H9 (cell line): ENCODE results near the gene SEBOX. TPM values are rescaled to one million over a fixed set of nuclear protein-coding genes. Genes with fewer than 3 reads are reported as not detected.
A peak's percentile ranks its signal among the peaks of the same experiment; 100 is the strongest.

ENCODE experiments used
- DNase-seq: peaks from one replicate; pipeline ENCODE4 v3.0.0-alpha.2; 2017
- H2AFZ ChIP-seq: one replicate; pipeline ENCODE4 v1.6.1; 2013; ENCODE audit warnings: mild to moderate bottlenecking, low read length, control low read depth, moderate library complexity
- H2AK5ac ChIP-seq: 2 replicates; pipeline ENCODE4 v1.6.1; 2013; ENCODE audit warnings: low read length, control low read depth, mixed read lengths; ENCODE audit not compliant: insufficient read length
- H2BK120ac ChIP-seq: one replicate; pipeline ENCODE4 v1.6.1; 2013; ENCODE audit warnings: low read depth, mild to moderate bottlenecking, low read length, control low read depth, inconsistent platforms; ENCODE audit not compliant: poor library complexity, severe bottlenecking
- H2BK12ac ChIP-seq: 2 replicates; pipeline ENCODE4 v1.6.1; 2013; ENCODE audit warnings: low read length, control low read depth, mixed read lengths, low read depth; ENCODE audit not compliant: insufficient read length
- H2BK15ac ChIP-seq: 2 replicates; pipeline ENCODE4 v1.6.1; 2013; ENCODE audit warnings: low read depth, low read length, control low read depth
- H2BK20ac ChIP-seq: one replicate; pipeline ENCODE4 v1.6.1; 2013; ENCODE audit warnings: low read depth, mild to moderate bottlenecking, low read length, control low read depth, inconsistent platforms; ENCODE audit not compliant: poor library complexity, severe bottlenecking
- H2BK5ac ChIP-seq: 2 replicates; pipeline ENCODE4 v1.6.1; 2013; ENCODE audit warnings: low read length, control low read depth, mixed read lengths; ENCODE audit not compliant: insufficient read length
- H3K14ac ChIP-seq: 2 replicates; pipeline ENCODE4 v1.6.1; 2013; ENCODE audit warnings: low read length, control low read depth; ENCODE audit not compliant: insufficient read depth
- H3K18ac ChIP-seq: 2 replicates; pipeline ENCODE4 v1.6.1; 2013; ENCODE audit warnings: low read depth, mild to moderate bottlenecking, mixed read lengths, low read length, control low read depth; ENCODE audit not compliant: insufficient read length
- H3K23ac ChIP-seq: 2 replicates; pipeline ENCODE4 v1.6.1; 2013; ENCODE audit warnings: low read length, control low read depth, mixed read lengths, low read depth; ENCODE audit not compliant: insufficient read length
- H3K23me2 ChIP-seq: 2 replicates; pipeline ENCODE4 v1.6.1; 2013; ENCODE audit warnings: low read depth, mild to moderate bottlenecking, mixed read lengths, low read length, control low read depth; ENCODE audit not compliant: insufficient read length, poor library complexity, severe bottlenecking
- H3K27ac ChIP-seq: 2 replicates; pipeline ENCODE4 v1.5.1; 2013; ENCODE audit warnings: low read length, control low read depth, mixed read lengths, low read depth; ENCODE audit not compliant: insufficient read length
- H3K27me3 ChIP-seq: 2 replicates; pipeline ENCODE4 v1.6.1; 2013; ENCODE audit warnings: low read length, control low read depth, inconsistent platforms; ENCODE audit not compliant: insufficient read depth
- H3K4ac ChIP-seq: 2 replicates; pipeline ENCODE4 v1.6.1; 2013; ENCODE audit warnings: low read depth, mild to moderate bottlenecking, control low read depth, inconsistent platforms, low read length, moderate library complexity
- H3K4me1 ChIP-seq: 2 replicates; pipeline ENCODE4 v1.6.1; 2013; ENCODE audit warnings: low read length, control low read depth, inconsistent platforms; ENCODE audit not compliant: insufficient read depth
- H3K4me2 ChIP-seq: 2 replicates; pipeline ENCODE4 v1.6.1; 2013; ENCODE audit warnings: low read length, control low read depth, mixed read lengths; ENCODE audit not compliant: insufficient read length, insufficient read depth
- H3K56ac ChIP-seq: 2 replicates; pipeline ENCODE4 v1.6.1; 2013; ENCODE audit warnings: low read depth, mild to moderate bottlenecking, mixed read lengths, low read length, control low read depth; ENCODE audit not compliant: insufficient read length
- H3K79me1 ChIP-seq: 2 replicates; pipeline ENCODE4 v1.6.1; 2013; ENCODE audit warnings: low read depth, mild to moderate bottlenecking, moderate library complexity, low read length, control low read depth, inconsistent platforms; ENCODE audit not compliant: insufficient read depth, poor library complexity, severe bottlenecking
- H3K79me2 ChIP-seq: 2 replicates; pipeline ENCODE4 v1.6.1; 2013; ENCODE audit warnings: low read length, control low read depth, inconsistent platforms; ENCODE audit not compliant: insufficient read depth
- H3K9ac ChIP-seq: 2 replicates; pipeline ENCODE4 v1.6.1; 2013; ENCODE audit warnings: low read length, control low read depth, mixed read lengths; ENCODE audit not compliant: insufficient read length; ENCODE audit errors: extremely low read depth
- H3K9me3 ChIP-seq: one replicate; pipeline ENCODE4 v1.6.1; 2013; ENCODE audit warnings: low read depth, low read length, inconsistent platforms; ENCODE audit not compliant: control insufficient read depth
- H3T11ph ChIP-seq: one replicate; pipeline ENCODE4 v1.6.1; 2013; ENCODE audit warnings: mild to moderate bottlenecking, low read length, control low read depth, inconsistent platforms
- H4K20me1 ChIP-seq: one replicate; pipeline ENCODE4 v1.6.1; 2013; ENCODE audit not compliant: control insufficient read depth, insufficient read length, insufficient read depth
- H4K5ac ChIP-seq: 2 replicates; pipeline ENCODE4 v1.6.1; 2013; ENCODE audit warnings: low read depth, mild to moderate bottlenecking, mixed read lengths, low read length, control low read depth; ENCODE audit not compliant: insufficient read length
- H4K8ac ChIP-seq: replicated peaks from 2 replicates; pipeline ENCODE4 v1.6.1; 2013; ENCODE audit warnings: low read length, control low read depth, mixed read lengths, low read depth; ENCODE audit not compliant: insufficient read length
- H4K91ac ChIP-seq: 2 replicates; pipeline ENCODE4 v1.6.1; 2013; ENCODE audit warnings: low read depth, mild to moderate bottlenecking, moderate library complexity, mixed read lengths, low read length, control low read depth; ENCODE audit not compliant: insufficient read length
- H3K27ac Mint-ChIP-seq, 3 experiments: 2 replicates in 2 of 3; 3 replicates in 1 of 3; pipeline ENCODE4 v1.8.0; 2020 to 2021; ENCODE audit warnings: mixed read lengths in 3 of 3, mild to moderate bottlenecking in 1 of 3, moderate library complexity in 1 of 3
- H3K27me3 Mint-ChIP-seq: 2 replicates; pipeline ENCODE4 v1.8.0; 2021; ENCODE audit warnings: low read depth, mild to moderate bottlenecking, moderate library complexity, mixed read lengths
- H3K36me3 Mint-ChIP-seq, 3 experiments: 2 replicates in 2 of 3; 3 replicates in 1 of 3; pipeline ENCODE4 v1.8.0; 2020 to 2021; ENCODE audit warnings: low read depth in 3 of 3, mixed read lengths in 3 of 3; ENCODE audit not compliant: insufficient read depth in 1 of 3
- H3K4me1 Mint-ChIP-seq, 2 experiments: 2 replicates each; pipeline ENCODE4 v1.8.0; 2020; ENCODE audit warnings: mixed read lengths in 2 of 2
- H3K4me3 Mint-ChIP-seq, 2 experiments: 2 replicates in 1 of 2; 3 replicates in 1 of 2; pipeline ENCODE4 v1.8.0; 2020 to 2021; ENCODE audit warnings: mild to moderate bottlenecking in 2 of 2, mixed read lengths in 2 of 2, moderate library complexity in 1 of 2
- H3K9me3 Mint-ChIP-seq, 2 experiments: 2 replicates in 1 of 2; 3 replicates in 1 of 2; pipeline ENCODE4 v1.8.0; 2020; ENCODE audit warnings: mild to moderate bottlenecking in 2 of 2, mixed read lengths in 2 of 2, moderate library complexity in 1 of 2
- WGBS: extraction: QIAGEN DNeasy Blood & Tissue Kit; methylation state at CpG from one replicate; pipeline ENCODE4 v1.1.7; 2013; ENCODE audit warnings: missing lambda C conversion rate, low lambda C conversion rate, mixed read lengths; ENCODE audit not compliant: insufficient read length; ENCODE audit errors: extremely low coverage; 5-methylcytosine and 5-hydroxymethylcytosine counted together
- total RNA-seq: library from RNA; stranded (reverse); gene quantifications from 2 replicates; pipeline ENCODE4 v1.2.1, GENCODE V29; 2021
- TF ChIP-seq, protein P1 (sequence below): fragments of 200-600 bp; sonication (generic); conservative IDR thresholded peaks from 3 replicates; pipeline ENCODE4 v1.8.0; 2021; ENCODE audit warnings: antibody characterized with exemption, mild to moderate bottlenecking

Gene SEBOX
- total RNA-seq, 1 experiment from 2014 or later: not detected

DNA sequence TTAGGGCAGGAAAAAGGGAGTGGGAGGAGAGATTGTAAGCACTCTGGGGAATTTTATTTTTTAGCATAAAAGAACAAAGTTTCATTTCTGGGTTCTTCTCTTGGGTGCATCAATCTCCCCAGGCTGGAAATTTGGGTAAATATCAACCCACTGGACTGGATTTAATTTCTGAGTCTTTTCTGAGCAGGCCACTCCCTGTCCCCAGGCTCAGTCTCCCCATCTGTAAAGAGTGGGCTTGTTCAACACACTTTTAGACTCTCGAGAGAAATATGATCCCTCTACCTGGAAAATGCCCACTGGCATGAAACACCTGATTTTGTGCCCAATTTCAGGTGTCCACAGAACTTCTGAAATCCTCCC lies 5.7 kb upstream of the SEBOX start:
- H2AFZ ChIP-seq: no peak overlapping the region
- no peaks in the 10 kb centered on the region; a peak in 2 of 5 replicates for H3K9me3 Mint-ChIP-seq

More for the DNA sequence above, 5.7 kb upstream of the SEBOX start:
- H3K4me2 ChIP-seq: peak overlapping the region; percentile 53
- H3K23me2 ChIP-seq: peaks cover 10% of the 10 kb centered on the region
- H3K27me3 ChIP-seq: peaks cover 12% of the 10 kb centered on the region; the same call in 1 of the 2 replicates
- no peak overlapping the region for H2BK12ac ChIP-seq
- no peak overlapping the region for H2BK15ac ChIP-seq
- WGBS: no CpG with 5 or more reads among the region's 1 CpG
- no peak overlapping the region for H4K8ac ChIP-seq
- H3K23ac ChIP-seq: no peak overlapping the region
- no peak overlapping the region for H2BK20ac ChIP-seq
- H4K91ac ChIP-seq: no peak overlapping the region
- no peak overlapping the region for H3K4ac ChIP-seq
- no peak overlapping the region for H2BK5ac ChIP-seq
- no peak overlapping the region for H3K9ac ChIP-seq
- H3K27ac Mint-ChIP-seq: peak overlapping the region in 2 of 3 experiments; percentile 66 to 87; a peak in 2 of 7 replicates
- H2BK120ac ChIP-seq: no peak overlapping the region
- no peak overlapping the region for H3K27ac ChIP-seq
- no peaks in the 10 kb centered on the region for H3K9me3 ChIP-seq
- no peak overlapping the region for H3K18ac ChIP-seq
- H3K79me2 ChIP-seq: no peaks in the 10 kb centered on the region
- peaks cover 14 to 21% of the 10 kb centered on the region in 2 experiments for H3K4me1 Mint-ChIP-seq
- H3K36me3 Mint-ChIP-seq: peaks cover 0 to 6% (median 2%) of the 10 kb centered on the region in 3 experiments; a peak in 3 of 7 replicates
- H4K20me1 ChIP-seq: peaks cover 2% of the 10 kb centered on the region
- TF ChIP-seq, protein P1, sequence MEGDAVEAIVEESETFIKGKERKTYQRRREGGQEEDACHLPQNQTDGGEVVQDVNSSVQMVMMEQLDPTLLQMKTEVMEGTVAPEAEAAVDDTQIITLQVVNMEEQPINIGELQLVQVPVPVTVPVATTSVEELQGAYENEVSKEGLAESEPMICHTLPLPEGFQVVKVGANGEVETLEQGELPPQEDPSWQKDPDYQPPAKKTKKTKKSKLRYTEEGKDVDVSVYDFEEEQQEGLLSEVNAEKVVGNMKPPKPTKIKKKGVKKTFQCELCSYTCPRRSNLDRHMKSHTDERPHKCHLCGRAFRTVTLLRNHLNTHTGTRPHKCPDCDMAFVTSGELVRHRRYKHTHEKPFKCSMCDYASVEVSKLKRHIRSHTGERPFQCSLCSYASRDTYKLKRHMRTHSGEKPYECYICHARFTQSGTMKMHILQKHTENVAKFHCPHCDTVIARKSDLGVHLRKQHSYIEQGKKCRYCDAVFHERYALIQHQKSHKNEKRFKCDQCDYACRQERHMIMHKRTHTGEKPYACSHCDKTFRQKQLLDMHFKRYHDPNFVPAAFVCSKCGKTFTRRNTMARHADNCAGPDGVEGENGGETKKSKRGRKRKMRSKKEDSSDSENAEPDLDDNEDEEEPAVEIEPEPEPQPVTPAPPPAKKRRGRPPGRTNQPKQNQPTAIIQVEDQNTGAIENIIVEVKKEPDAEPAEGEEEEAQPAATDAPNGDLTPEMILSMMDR: no peak
- H3K27me3 Mint-ChIP-seq: peaks cover 35% of the 10 kb centered on the region
- DNase-seq: no peak
- H3K14ac ChIP-seq: no peak overlapping the region
- H3K4me1 ChIP-seq: peaks cover 2% of the 10 kb centered on the region; the same call in 1 of the 2 replicates
- no peak overlapping the region for H3K56ac ChIP-seq
- H3T11ph ChIP-seq: no peak overlapping the region
- no peak overlapping the region for H2AK5ac ChIP-seq
- peak overlapping the region in 1 of 2 experiments; percentile 85; a peak in 2 of 5 replicates for H3K4me3 Mint-ChIP-seq
- H4K5ac ChIP-seq: no peak overlapping the region
- H3K79me1 ChIP-seq: no peaks in the 10 kb centered on the region
